Thyroid gland (tissue), 4 donors: Measurements from ENCODE around the gene REPS1.

Experiments used
- POLR2A ChIP-seq, 2 donors: fragments of 450-650 bp; IDR thresholded peaks; one replicate each; pipeline ENCODE4 v1.6.1; 2017; ENCODE audit warnings: antibody characterized with exemption in 2 of 2, mild to moderate bottlenecking in 2 of 2, moderate library complexity in 1 of 2
- TF ChIP-seq, protein P1 (sequence below), 6 experiments: fragments of 200-600 bp in 3 of 6; fragments of 450-650 bp in 3 of 6; sonication (generic) in 3 of 6; IDR thresholded peaks; one replicate each; pipeline ENCODE4 v1.5.1; 2016 to 2019; ENCODE audit warnings: antibody characterized with exemption in 6 of 6, mild to moderate bottlenecking in 2 of 6, inconsistent platforms in 1 of 6, moderate library complexity in 1 of 6

DNA sequence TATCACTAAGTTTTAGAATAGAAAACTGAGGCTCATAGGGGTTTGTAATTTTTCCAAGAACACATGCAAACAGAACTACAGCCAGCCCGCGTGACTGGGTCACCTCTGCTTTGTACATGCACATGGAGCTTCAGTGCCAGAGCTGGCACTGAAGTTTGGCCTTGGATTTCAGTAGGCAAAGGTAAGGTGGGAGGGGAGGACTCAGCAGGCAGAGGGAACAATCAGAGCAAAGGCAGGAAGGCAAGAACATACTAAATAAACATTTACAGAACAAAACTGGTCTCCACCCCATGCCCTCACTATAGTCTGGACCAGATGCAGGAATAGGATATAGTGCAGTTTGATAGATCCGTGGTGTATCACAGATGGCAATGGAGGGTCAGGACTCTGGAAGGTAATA lies 26.9 kb upstream of the REPS1 start:
- TF ChIP-seq, protein P1, sequence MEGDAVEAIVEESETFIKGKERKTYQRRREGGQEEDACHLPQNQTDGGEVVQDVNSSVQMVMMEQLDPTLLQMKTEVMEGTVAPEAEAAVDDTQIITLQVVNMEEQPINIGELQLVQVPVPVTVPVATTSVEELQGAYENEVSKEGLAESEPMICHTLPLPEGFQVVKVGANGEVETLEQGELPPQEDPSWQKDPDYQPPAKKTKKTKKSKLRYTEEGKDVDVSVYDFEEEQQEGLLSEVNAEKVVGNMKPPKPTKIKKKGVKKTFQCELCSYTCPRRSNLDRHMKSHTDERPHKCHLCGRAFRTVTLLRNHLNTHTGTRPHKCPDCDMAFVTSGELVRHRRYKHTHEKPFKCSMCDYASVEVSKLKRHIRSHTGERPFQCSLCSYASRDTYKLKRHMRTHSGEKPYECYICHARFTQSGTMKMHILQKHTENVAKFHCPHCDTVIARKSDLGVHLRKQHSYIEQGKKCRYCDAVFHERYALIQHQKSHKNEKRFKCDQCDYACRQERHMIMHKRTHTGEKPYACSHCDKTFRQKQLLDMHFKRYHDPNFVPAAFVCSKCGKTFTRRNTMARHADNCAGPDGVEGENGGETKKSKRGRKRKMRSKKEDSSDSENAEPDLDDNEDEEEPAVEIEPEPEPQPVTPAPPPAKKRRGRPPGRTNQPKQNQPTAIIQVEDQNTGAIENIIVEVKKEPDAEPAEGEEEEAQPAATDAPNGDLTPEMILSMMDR (IDR thresholded peaks at IDR 0.05): no peak
- no peak for TF ChIP-seq POLR2A (IDR thresholded peaks at IDR 0.05)
